Brain pericyte (primary cell): Measurements from ENCODE around the gene HERC2.

Source experiments
- DNase-seq: peaks from one replicate; pipeline ENCODE4 v3.0.0-alpha.2; 2012; ENCODE audit warnings: low read depth, low spot score

HERC2 gene

GRCh38 chr15:28066231-28066630 lies 255.7 kb downstream of the HERC2 start:
- no peak for DNase-seq
